ENCODE results near the gene HEXIM2.

The HEXIM2 gene

DNA sequence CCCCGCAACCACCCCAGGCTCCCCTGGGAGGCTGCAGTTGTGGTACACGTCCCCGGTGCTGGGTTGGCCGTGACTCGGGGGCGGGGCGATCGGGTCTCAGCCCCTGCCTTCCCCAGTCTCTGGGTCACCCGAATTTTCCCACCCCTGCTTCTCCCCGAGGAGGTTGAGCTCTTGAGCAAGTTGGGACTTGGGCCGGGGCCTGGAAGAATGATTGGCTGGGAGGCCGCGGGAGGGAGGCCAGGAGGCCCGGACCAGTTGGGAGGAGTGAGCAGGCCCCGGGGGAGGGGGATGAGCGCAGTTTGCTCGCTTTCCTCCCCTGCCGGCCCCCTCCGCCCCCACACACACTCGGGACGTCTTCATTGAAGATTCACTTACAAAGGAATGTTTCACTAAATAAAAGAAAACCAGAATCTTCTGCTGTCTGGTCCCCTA is 17.9 kb upstream of the HEXIM2 start:
- no peak for DNase-seq (ENCODE audit: low read depth in 2 of 2)

DNA sequence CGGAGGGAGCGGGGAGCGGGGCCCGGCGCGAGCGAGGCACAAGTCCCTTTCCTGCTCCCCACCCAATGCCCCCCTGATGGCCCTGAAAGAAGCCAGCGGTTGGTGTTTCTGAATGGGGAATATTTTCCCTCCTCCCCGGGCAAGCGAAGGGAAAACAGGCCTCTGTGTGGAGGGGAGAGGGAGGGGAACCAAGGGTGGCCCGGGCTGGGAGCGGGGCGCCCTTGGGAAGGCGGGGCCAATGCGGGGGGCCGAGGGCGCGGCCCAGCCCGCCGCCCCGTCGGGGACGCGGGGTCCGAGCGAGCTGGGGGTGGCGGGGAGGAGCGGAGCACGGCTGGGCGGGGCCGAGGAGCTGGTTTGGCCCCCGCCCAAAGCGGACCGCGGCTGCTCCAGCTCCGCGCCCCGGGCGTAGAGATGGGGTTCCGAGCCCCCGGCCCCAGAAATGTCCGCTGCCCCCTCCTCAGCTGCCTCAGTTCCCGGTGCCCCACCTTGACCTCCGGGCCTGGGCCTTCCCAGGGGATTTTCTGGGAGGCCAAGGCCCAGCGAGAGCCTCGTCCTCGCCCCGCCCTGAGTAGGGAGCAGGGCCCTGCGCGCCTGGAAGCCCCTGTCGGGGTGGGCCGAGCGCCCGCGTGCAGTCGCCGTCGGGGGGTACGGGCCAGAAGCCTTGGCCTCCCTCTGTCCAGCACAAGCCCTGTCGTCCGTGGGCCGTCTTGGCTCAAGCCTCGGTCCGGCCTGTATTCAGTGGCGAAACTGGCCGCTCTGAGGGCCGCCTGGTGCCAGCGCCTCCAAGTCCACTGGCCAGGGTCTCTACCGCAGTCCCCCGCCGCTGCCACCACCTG is 17.3 kb upstream of the HEXIM2 start:
- DNase-seq (ENCODE audit: low read depth in 2 of 2): peak in 1 of 2 experiments; percentile 22

GRCh38 chr17:45145035-45145389 is 16.7 kb upstream of the HEXIM2 start:
- DNase-seq (ENCODE audit: low read depth in 2 of 2): no peak

- no peak for DNase-seq (ENCODE audit: low read depth in 2 of 2)
These were observed 15.5 kb upstream of the HEXIM2 start for GRCh38 chr17:45146166-45146565.

- no peak for DNase-seq (ENCODE audit: low read depth in 2 of 2)
These were observed 15.1 kb upstream of the HEXIM2 start for GRCh38 chr17:45146592-45146889.

GRCh38 chr17:45146890-45147580 is 14.6 kb upstream of the HEXIM2 start:
- DNase-seq (ENCODE audit: low read depth in 2 of 2): peak in 1 of 2 experiments; percentile 43

DNA sequence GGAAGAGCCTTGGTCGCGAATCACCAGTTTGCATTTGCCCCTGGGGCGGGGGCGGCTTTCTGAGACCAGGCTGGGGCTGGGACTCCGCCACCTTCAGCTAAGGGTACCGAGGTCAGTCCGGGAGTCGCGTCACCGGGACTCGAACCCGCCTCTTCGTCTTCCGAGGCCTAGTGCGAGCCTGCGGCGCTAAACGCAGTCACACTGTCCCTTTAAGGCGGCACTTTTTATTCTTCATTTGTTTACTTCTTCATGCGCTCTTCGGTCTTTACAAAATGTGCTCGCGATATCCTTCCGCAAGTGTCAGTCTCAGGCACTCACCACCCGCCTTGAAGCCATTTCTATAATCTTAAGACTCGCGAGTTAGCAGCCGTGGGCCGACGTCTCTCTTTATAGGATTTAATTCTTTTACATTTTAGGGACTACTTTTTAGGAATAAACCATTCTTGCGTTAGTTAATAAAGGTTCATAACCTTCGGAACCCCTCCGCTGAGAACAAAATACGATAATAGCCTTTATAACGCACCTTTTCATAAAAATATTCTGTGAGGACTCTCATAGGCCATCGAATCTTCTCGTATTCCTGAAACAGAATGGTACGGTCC is 14.0 kb upstream of the HEXIM2 start:
- peak; percentile 61 to 70 for DNase-seq (ENCODE audit: low read depth in 2 of 2)

DNA sequence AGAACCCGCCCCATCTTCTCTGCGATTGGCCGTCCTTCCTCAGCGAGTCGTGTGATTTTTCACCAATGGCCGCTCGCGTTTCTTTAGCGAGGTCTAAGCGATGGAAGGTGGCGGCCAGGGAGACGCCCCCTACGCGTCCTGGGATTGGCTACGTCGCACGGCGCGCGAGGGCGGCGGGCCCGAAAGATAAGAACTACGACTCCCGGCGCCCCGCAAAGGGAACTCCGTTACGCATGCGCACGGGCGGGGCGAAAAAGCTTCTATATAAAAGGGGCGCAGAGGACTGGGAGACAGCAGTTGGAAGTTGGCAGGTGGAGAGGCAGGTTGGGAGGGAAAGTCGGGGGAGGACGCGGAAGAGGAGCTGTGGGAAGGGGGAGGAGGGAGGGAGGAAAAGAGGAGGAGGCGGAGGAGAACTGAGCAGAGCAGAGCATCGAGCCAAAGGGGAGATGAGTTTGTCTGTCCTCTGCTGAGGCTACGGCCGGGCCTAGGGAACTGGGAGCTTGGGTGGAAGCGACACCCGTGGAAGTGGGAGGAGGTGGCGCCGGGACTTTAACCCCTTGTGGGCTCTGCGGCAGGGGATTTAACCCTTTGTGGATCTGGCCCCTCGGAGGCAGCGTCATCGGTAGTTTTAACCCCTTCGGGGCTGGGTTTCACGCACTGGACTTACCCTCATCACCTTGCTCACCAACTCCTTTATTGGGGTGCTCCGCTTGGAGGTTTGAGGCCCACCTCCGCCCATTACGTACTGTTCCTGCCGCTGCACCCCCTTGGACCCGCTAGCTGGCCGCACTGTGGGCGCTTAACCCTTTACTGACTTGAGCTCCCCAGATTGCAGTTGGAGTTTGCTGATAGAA is 13.3 kb upstream of the HEXIM2 start, which contains the start of gene HEXIM1:
HEXIM1 (plus strand) TSS at position 293 of the 854 bp plus-strand sequence. CDS start 716 bp downstream, outside the sequence.
- peak; percentile 97 to 99 for DNase-seq (ENCODE audit: low read depth in 2 of 2)

- peak in 1 of 2 experiments; percentile 68 for DNase-seq (ENCODE audit: low read depth in 2 of 2)
These were observed 12.5 kb upstream of the HEXIM2 start for GRCh38 chr17:45149037-45149668.

DNA sequence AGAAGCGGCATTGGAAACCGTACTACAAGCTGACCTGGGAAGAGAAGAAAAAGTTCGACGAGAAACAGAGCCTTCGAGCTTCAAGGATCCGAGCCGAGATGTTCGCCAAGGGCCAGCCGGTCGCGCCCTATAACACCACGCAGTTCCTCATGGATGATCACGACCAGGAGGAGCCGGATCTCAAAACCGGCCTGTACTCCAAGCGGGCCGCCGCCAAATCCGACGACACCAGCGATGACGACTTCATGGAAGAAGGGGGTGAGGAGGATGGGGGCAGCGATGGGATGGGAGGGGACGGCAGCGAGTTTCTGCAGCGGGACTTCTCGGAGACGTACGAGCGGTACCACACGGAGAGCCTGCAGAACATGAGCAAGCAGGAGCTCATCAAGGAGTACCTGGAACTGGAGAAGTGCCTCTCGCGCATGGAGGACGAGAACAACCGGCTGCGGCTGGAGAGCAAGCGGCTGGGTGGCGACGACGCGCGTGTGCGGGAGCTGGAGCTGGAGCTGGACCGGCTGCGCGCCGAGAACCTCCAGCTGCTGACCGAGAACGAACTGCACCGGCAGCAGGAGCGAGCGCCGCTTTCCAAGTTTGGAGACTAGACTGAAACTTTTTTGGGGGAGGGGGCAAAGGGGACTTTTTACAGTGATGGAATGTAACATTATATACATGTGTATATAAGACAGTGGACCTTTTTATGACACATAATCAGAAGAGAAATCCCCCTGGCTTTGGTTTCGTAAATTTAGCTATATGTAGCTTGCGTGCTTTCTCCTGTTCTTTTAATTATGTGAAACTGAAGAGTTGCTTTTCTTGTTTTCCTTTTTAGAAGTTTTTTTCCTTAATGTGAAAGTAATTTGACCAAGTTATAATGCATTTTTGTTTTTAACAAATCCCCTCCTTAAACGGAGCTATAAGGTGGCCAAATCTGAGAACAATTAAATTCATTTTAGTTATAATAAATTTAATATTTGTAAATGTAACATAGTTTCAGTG is 11.7 kb upstream of the HEXIM2 start:
- DNase-seq (ENCODE audit: low read depth in 2 of 2): peak in 1 of 2 experiments; percentile 38

- no peak for DNase-seq (ENCODE audit: low read depth in 2 of 2)
These were observed 10.5 kb upstream of the HEXIM2 start for GRCh38 chr17:45150911-45151809.

GRCh38 chr17:45155029-45155428 is 6.6 kb upstream of the HEXIM2 start:
- no peak for DNase-seq (ENCODE audit: low read depth in 2 of 2)

GRCh38 chr17:45155483-45155882 is 6.2 kb upstream of the HEXIM2 start:
- no peak for DNase-seq (ENCODE audit: low read depth in 2 of 2)

DNA sequence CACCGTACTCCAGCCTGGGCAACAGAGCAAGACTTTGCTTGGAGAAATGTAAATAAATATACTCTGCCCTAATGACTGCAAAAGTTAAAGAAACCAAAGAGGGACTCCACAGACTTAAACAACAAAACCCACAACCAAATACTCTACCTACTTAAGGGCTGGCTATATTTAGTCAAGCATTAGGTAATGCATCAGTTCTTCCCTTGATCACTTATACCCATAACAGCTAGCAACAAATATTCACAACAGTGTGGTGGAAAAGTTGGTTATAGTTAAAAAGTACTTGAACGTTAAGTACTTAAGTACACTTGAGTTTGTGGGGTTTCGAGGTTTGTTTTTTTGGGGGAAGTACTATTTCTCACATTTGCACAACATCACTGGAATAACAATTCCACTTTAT is 5.4 kb upstream of the HEXIM2 start:
- no peak for DNase-seq (ENCODE audit: low read depth in 2 of 2)

- peak; percentile 47 to 49 for DNase-seq (ENCODE audit: low read depth in 2 of 2)
These were observed 1.0 kb upstream of the HEXIM2 start for GRCh38 chr17:45160447-45161287.

DNA sequence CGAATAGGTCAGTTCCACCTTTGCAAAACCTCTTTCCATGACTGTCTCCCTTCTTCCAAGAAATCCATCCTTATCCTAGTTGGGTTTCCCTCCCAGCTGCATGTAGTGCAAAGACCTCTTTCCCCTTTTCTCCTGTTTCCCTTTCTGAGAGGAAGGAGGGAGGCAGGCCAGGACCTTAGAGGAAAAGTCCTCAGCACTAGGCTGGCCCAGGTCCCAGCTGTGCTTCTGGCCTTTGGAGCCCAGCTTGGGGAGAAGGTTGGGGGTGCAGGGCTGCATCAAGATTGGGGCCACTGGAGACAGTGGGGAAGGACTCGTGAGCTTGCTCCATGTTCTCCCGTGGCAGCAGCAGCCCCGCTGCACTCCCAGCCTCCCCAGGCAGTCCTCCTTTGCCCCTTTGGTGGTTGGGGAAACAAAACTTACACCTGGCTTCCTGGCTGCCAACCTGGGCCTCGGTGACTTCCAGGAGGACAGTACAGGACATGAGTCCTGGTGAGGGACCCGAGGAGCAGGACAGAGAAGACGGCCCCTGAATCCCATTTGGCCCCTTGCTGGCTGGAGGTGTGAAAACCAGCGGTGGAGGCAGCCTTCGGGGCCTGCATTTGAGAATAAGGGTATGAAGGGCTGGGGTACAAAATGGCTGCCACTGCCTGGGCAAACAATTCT is 481 bp downstream of the HEXIM2 start:
- DNase-seq (ENCODE audit: low read depth in 2 of 2): no peak

DNA sequence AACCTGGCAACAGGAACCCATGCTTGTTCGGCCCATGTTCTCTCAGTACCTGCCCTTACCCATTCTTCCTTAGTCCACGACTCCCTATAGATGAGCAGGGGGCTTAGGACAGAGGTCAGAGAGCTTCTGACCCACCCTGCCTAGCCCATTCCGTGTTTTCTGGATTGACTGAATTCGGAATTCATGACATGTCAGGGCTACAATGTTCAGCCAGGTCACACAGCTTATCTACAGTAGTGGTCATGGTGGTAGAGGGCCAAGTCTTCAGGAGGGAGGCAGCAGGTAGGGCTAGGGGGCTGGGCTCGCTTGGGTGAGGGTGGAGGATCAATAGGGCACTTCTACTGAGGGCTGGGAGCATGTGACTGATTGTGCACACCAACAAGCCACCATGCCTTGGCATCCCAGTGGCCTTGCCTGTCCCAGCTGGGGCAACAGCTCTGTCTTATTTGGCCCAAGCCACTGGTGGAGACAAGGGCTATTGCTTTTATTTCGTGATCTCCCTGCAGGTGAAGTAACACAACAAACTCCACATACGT is 3.1 kb downstream of the HEXIM2 start:
- DNase-seq (ENCODE audit: low read depth in 2 of 2): no peak

Data from stimulated activated CD4-positive, alpha-beta T cell treated with anti-CD3 and anti-CD28 coated beads, Interleukin-12 subunit alpha, Interleukin-12 subunit beta, amount 100 ng/mL, for 24 hours (primary cell).